Measurements from ENCODE around the gene ASCL4. TPM values are rescaled to one million over a fixed set of nuclear protein-coding genes. Genes with fewer than 3 reads are reported as not detected.

Gene ASCL4
- polyA plus RNA-seq, 1 of the 3 experiments (the other 2 are of a cell fraction), result not detected

- H3K4me3 ChIP-seq (ENCODE audit: low read depth in 2 of 2, low read length in 1 of 2), result no peak overlapping the region
- no peaks in the 10 kb centered on the region for H3K79me2 ChIP-seq (ENCODE audit: insufficient read depth)
- POLR2A ChIA-PET, result no interaction called here
- no peaks in the 10 kb centered on the region; a peak in 1 of 4 replicates for H3K4me1 ChIP-seq (ENCODE audit: control insufficient read depth in 1 of 2, insufficient read depth in 2 of 2, low read depth in 1 of 2, low read length in 1 of 2)
- H4K20me1 ChIP-seq (ENCODE audit: insufficient read depth), result no peaks in the 10 kb centered on the region
- no peak overlapping the region for H3K9ac ChIP-seq
- CTCF ChIA-PET, result no interaction called here
- no peaks in the 10 kb centered on the region for H3K9me3 ChIP-seq
- H3F3A ChIP-seq (replicated peaks; ENCODE audit: insufficient read depth), result no peaks in the 10 kb centered on the region
- no peak for DNase-seq
- 44% methylated on average over 11 of the region's 11 CpGs for WGBS (ENCODE audit: low lambda C conversion rate)
- no peak overlapping the region for H3K27ac ChIP-seq (ENCODE audit: low read depth in 2 of 2, low read length in 1 of 2)
- H2AFZ ChIP-seq (ENCODE audit: low read depth), result no peak overlapping the region
- peaks cover 23% of the 10 kb centered on the region for H3K27me3 ChIP-seq (ENCODE audit: insufficient read depth)
- TF ChIP-seq GABPA (IDR thresholded peaks at IDR 0.05; ENCODE audit: low read depth), result no peak
- no peak for TF ChIP-seq JUND (IDR thresholded peaks at IDR 0.05)
- no peak for TF ChIP-seq RAD21 (IDR thresholded peaks at IDR 0.05; ENCODE audit: low read length)
- TF ChIP-seq RXRA (IDR thresholded peaks at IDR 0.05; ENCODE audit: borderline replicate concordance, low read depth), result no peak
- no peak for TF ChIP-seq POLR2AphosphoS5 (IDR thresholded peaks at IDR 0.05; ENCODE audit: low read depth, low read length)
- no peak for TF ChIP-seq GATA2 (CRISPR knock-in tag; IDR thresholded peaks at IDR 0.05)
- TF ChIP-seq FOSL2 (IDR thresholded peaks at IDR 0.05; ENCODE audit: borderline replicate concordance, low read depth), result no peak
- no peak for TF ChIP-seq MXI1 (IDR thresholded peaks at IDR 0.05; ENCODE audit: low read depth, low read length)
- TF ChIP-seq REST (IDR thresholded peaks at IDR 0.05; ENCODE audit: low read depth, low read length), result no peak
- no peak for TF ChIP-seq ZBTB33 (IDR thresholded peaks at IDR 0.05; ENCODE audit: borderline replicate concordance, low read depth)
- TF ChIP-seq SIN3A (IDR thresholded peaks at IDR 0.05; ENCODE audit: borderline replicate concordance, low read depth, low read length), result no peak
- no peak for TF ChIP-seq CTCF (IDR thresholded peaks at IDR 0.05)
- no peak for TF ChIP-seq NRF1 (IDR thresholded peaks at IDR 0.05; ENCODE audit: low read depth, low read length)
- no peak for TF ChIP-seq YY1 (IDR thresholded peaks at IDR 0.05; ENCODE audit: low read depth)
- no peak overlapping the region for H3K4me2 ChIP-seq
- H3K9me2 ChIP-seq, result no peaks in the 10 kb centered on the region
- no peaks in the 10 kb centered on the region for H3K36me3 ChIP-seq (replicated peaks in 1 of 2; ENCODE audit: control insufficient read depth in 1 of 2, insufficient read depth in 2 of 2, low read length in 1 of 2)
Observed at GRCh38 chr12:107778383-107779025, 4.0 kb downstream of the ASCL4 start.
